Measurements from ENCODE around the gene ISCA2. TPM values are rescaled to one million over a fixed set of nuclear protein-coding genes. Genes with fewer than 3 reads are reported as not detected.

ISCA2 gene
- total and polyA plus RNA-seq, 3 donors from 2014 or later = 22.5 to 30.3 (median 27.6) TPM

GRCh38 chr14:74464785-74465184 is 28.8 kb upstream of the ISCA2 start:
- Histone ChIP-seq H3K36me3 (ENCODE audit: low read depth, missing control alignments) (no peaks in the 10 kb centered on the region), H3K4me3 (no peak overlapping the region), H3K9me3 (no peaks in the 10 kb centered on the region), H3K27ac (no peak overlapping the region), H3K27me3 (no peaks in the 10 kb centered on the region), H3K4me1 (peaks cover 19% of the 10 kb centered on the region)
- no peak for DNase-seq
- intact Hi-C loops (cut with DNase I; ENCODE audit: low total_unique reads) = no loop called here
- 80 to 95% methylated on average over 1 to 3 of the region's 3 CpGs for WGBS, 2 donors
- TF ChIP-seq CTCF (IDR thresholded peaks at IDR 0.05) (no peak), POLR2A (IDR thresholded peaks at IDR 0.05) (no peak)

- no peaks in the 10 kb centered on the region for H3K9me3 ChIP-seq
- H3K4me1 ChIP-seq = peaks cover 22% of the 10 kb centered on the region
- H3K4me3 ChIP-seq = no peak overlapping the region
- no peaks in the 10 kb centered on the region for H3K36me3 ChIP-seq (ENCODE audit: low read depth, missing control alignments)
- H3K27ac ChIP-seq = no peak overlapping the region
- H3K27me3 ChIP-seq = no peaks in the 10 kb centered on the region
- 80 to 88% methylated on average over 1 to 2 of the region's 2 CpGs for WGBS, 2 donors
- TF ChIP-seq POLR2A (IDR thresholded peaks at IDR 0.05) = no peak
- no peak for TF ChIP-seq CTCF (IDR thresholded peaks at IDR 0.05)
- intact Hi-C loops (cut with DNase I; ENCODE audit: low total_unique reads) = no loop called here
- DNase-seq = no peak
Measured at GRCh38 chr14:74465335-74465734, 28.2 kb upstream of the ISCA2 start.

GRCh38 chr14:74468513-74468912 is 25.1 kb upstream of the ISCA2 start:
- Histone ChIP-seq H3K4me1 (peaks cover 28% of the 10 kb centered on the region), H3K9me3 (no peaks in the 10 kb centered on the region), H3K36me3 (ENCODE audit: low read depth, missing control alignments) (no peaks in the 10 kb centered on the region), H3K4me3 (no peak overlapping the region), H3K27me3 (no peaks in the 10 kb centered on the region), H3K27ac (no peak overlapping the region)
- WGBS, 2 donors = 70 to 72% methylated on average over 3 of the region's 3 CpGs
- no peak for DNase-seq
- intact Hi-C loops (cut with DNase I; ENCODE audit: low total_unique reads) = no loop called here
- no peak for TF ChIP-seq POLR2A (IDR thresholded peaks at IDR 0.05)
- no peak for TF ChIP-seq CTCF (IDR thresholded peaks at IDR 0.05)

- H3K27ac ChIP-seq = peak overlapping the region in 1 of 2 donors; percentile 38
- H3K36me3 ChIP-seq (ENCODE audit: low read depth, missing control alignments) = no peaks in the 10 kb centered on the region
- TF ChIP-seq CTCF (IDR thresholded peaks at IDR 0.05) = no peak
- no peak for TF ChIP-seq POLR2A (IDR thresholded peaks at IDR 0.05)
- H3K4me3 ChIP-seq = no peak overlapping the region
- H3K4me1 ChIP-seq = peaks cover 28% of the 10 kb centered on the region
- 36 to 37% methylated on average over 7 of the region's 7 CpGs for WGBS, 2 donors
- H3K9me3 ChIP-seq = no peaks in the 10 kb centered on the region
- intact Hi-C loops (cut with DNase I; ENCODE audit: low total_unique reads) = loop anchor here (10.0 kb wide), 1 partner anchor 105 kb away; no protein-coding TSS in a partner anchor
- no peak for DNase-seq
- H3K27me3 ChIP-seq = no peaks in the 10 kb centered on the region
Measured at GRCh38 chr14:74469548-74470518, 23.7 kb upstream of the ISCA2 start.

Data from testis (tissue), 3 donors.